ENCODE measurements around the gene MUC6. TPM values are rescaled to one million over a fixed set of nuclear protein-coding genes. Genes with fewer than 3 reads are reported as not detected.
A peak's percentile ranks its signal among the peaks of the same experiment; 100 is the strongest.

The MUC6 gene
- total and polyA plus RNA-seq, 8 donors, result 0.34 to 1.0 (median 0.56) TPM; not detected in 2

- Histone ChIP-seq H3K36me3 (no peaks in the 10 kb centered on the region), H3K4me3 (no peak within 1 kb of the TSS), H3K9me3 (no peaks in the 10 kb centered on the region), H3K27me3 (peaks cover 0 to 16% of the 10 kb centered on the region in 2 donors), H3K4me1 (peaks cover 3 to 17% of the 10 kb centered on the region in 2 donors), H3K27ac (no peak within 1 kb of the TSS)
- intact Hi-C loops (cut with DNase I), result no loop called here
- no peak for TF ChIP-seq CTCF (IDR thresholded peaks at IDR 0.05)
- ATAC-seq (no peak), DNase-seq (peak in 2 of 4 donors; percentile 27 to 76)
These were observed 38.0 kb upstream of the MUC6 start, which contains the start of gene MUC2 for GRCh38 chr11:1074244-1075221. TSS of gene MUC2 (plus strand) at chr11:1074874.

GRCh38 chr11:1073851-1074243 lies 37.3 kb upstream of the MUC6 start:
- H3K4me1 ChIP-seq, result peaks cover 3 to 17% of the 10 kb centered on the region in 2 donors
- no peaks in the 10 kb centered on the region for H3K9me3 ChIP-seq
- H3K27ac ChIP-seq, result no peak overlapping the region
- TF ChIP-seq CTCF (IDR thresholded peaks at IDR 0.05), result no peak
- peaks cover 0 to 16% of the 10 kb centered on the region in 2 donors for H3K27me3 ChIP-seq
- H3K4me3 ChIP-seq, result no peak overlapping the region
- H3K36me3 ChIP-seq, result no peaks in the 10 kb centered on the region
- DNase-seq (peak in 1 of 4 donors; percentile 31), ATAC-seq (no peak)
- intact Hi-C loops (cut with DNase I), result no loop called here

- Histone ChIP-seq H3K4me3 (no peak overlapping the region), H3K4me1 (peaks cover 3 to 17% of the 10 kb centered on the region in 2 donors), H3K27ac (no peak overlapping the region), H3K9me3 (no peaks in the 10 kb centered on the region), H3K27me3 (peaks cover 0 to 15% of the 10 kb centered on the region in 2 donors), H3K36me3 (no peaks in the 10 kb centered on the region)
- DNase-seq, result peak; percentile 36 to 81 (median 60)
- intact Hi-C loops (cut with DNase I), result no loop called here
- peak; percentile 74 for ATAC-seq
- no peak for TF ChIP-seq CTCF (IDR thresholded peaks at IDR 0.05)
These were observed 36.8 kb upstream of the MUC6 start for GRCh38 chr11:1073261-1073724.

- Histone ChIP-seq H3K4me1 (peaks cover 3 to 17% of the 10 kb centered on the region in 2 donors), H3K27me3 (peaks cover 0 to 10% of the 10 kb centered on the region in 2 donors), H3K36me3 (no peaks in the 10 kb centered on the region), H3K27ac (no peak overlapping the region), H3K9me3 (no peaks in the 10 kb centered on the region), H3K4me3 (no peak overlapping the region)
- TF ChIP-seq CTCF (IDR thresholded peaks at IDR 0.05), result no peak
- ATAC-seq (no peak), DNase-seq (no peak)
- intact Hi-C loops (cut with DNase I), result no loop called here
These were observed 36.3 kb upstream of the MUC6 start for GRCh38 chr11:1072821-1073231.
